ENCODE measurements around the gene SFTPB.

DNA sequence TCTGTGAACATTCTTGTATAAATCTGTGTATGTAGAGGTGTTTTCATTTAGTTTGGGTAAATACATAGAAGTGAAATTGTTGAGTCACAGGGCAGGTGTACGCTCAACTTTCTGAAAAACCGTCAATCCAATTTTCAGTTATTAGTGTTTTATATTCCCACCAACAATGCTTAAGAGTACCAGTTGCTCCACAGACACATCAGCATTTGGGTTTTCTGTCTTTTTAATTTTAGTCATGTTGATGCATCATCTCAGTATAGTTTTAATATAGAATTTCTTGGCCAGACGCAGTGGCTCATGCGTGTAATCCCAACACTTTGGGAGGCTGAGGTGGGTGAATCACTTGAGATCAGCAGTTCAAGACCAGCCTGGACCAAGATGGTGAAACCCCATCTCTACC is 22.9 kb upstream of the SFTPB start:
- TF ChIP-seq TAF1 (IDR thresholded peaks at IDR 0.05; ENCODE audit: low read depth, low read length), result no peak
- no peak for TF ChIP-seq POLR2A (IDR thresholded peaks at IDR 0.05; ENCODE audit: low read depth, low read length)

Measured in GM12891 (cell line).